Astrocyte (in vitro differentiated cells and primary cell): Measurements from ENCODE around the gene DIP2B.

ENCODE experiments used
- CTCF ChIP-seq: IDR thresholded peaks from 2 replicates; pipeline ENCODE4 v1.5.1; 2011; ENCODE audit warnings: low read depth, mild to moderate bottlenecking, inconsistent platforms, low read length, moderate library complexity; ENCODE audit not compliant: insufficient read depth
- EZH2 ChIP-seq: IDR thresholded peaks from 2 replicates; pipeline ENCODE4 v1.6.1; 2012; ENCODE audit warnings: mild to moderate bottlenecking, low read length, inconsistent platforms; ENCODE audit not compliant: insufficient read depth

- no peak for TF ChIP-seq CTCF
- TF ChIP-seq EZH2, result no peak
These were observed 279.7 kb downstream of the DIP2B start for GRCh38 chr12:50784501-50784900.
